Activated B cell treated with CpG ODN at 0.5 μM for 24 hours (primary cell): ENCODE measurements around the gene CXCR5. TPM values are rescaled to one million over a fixed set of nuclear protein-coding genes. Genes with fewer than 3 reads are reported as not detected.
A peak's percentile ranks its signal among the peaks of the same experiment; 100 is the strongest.

Source experiments
- ATAC-seq: fragments of 200-7000 bp; cut with Tn5 transposase; one replicate; pipeline ENCODE4 v1.10.0; 2021; ENCODE audit warnings: low read depth, mild to moderate bottlenecking, moderate library complexity
- CTCF ChIA-PET: fragments of 350-600 bp; sonication (Branson Sonifier 250); formaldehyde crosslinking; loops from one replicate; lab custom pipeline; 2021; ENCODE audit warnings: antibody characterized with exemption; lab: Charles Lee
- POLR2A ChIA-PET: fragments of 350-600 bp; sonication (Branson Sonifier 250); formaldehyde crosslinking; loops from one replicate; lab custom pipeline; 2021; ENCODE audit warnings: antibody characterized with exemption; lab: Charles Lee
- DNase-seq: peaks from one replicate; pipeline ENCODE4 v3.0.0; 2022
- H3K27ac Mint-ChIP-seq: one replicate; pipeline ENCODE4 v1.8.0; 2020; ENCODE audit warnings: mixed read lengths
- H3K27me3 Mint-ChIP-seq: one replicate; pipeline ENCODE4 v1.8.0; 2021; ENCODE audit warnings: mixed read lengths
- H3K36me3 Mint-ChIP-seq: one replicate; pipeline ENCODE4 v1.8.0; 2021; ENCODE audit warnings: low read depth, mixed read lengths
- H3K4me1 Mint-ChIP-seq: one replicate; pipeline ENCODE4 v1.8.0; 2021; ENCODE audit warnings: mixed read lengths
- H3K4me3 Mint-ChIP-seq: one replicate; pipeline ENCODE4 v1.8.0; 2020; ENCODE audit warnings: mild to moderate bottlenecking, mixed read lengths
- H3K9me3 Mint-ChIP-seq: one replicate; pipeline ENCODE4 v1.8.0; 2020; ENCODE audit warnings: mixed read lengths
- CTCF ChIP-seq: fragments of 200-600 bp; IDR thresholded peaks from one replicate; pipeline ENCODE4 v1.8.0; 2022; ENCODE audit warnings: antibody characterized with exemption, mild to moderate bottlenecking
- intact Hi-C: fragments of 100-400 bp; cut with micrococcal nuclease; formaldehyde crosslinking; loops from one replicate; pipeline ENCODE4 v1.15.1; 2024
- total RNA-seq: library from RNA; stranded (reverse); gene quantifications from 2 replicates; pipeline ENCODE4 v1.2.3, GENCODE V29; 2022

The CXCR5 gene
- total RNA-seq, 1 donor from 2014 or later, result 199 TPM

- no peak for TF ChIP-seq CTCF
- intact Hi-C loops, result loop anchor here (1.0 to 2.0 kb wide), 2 partner anchors 9 to 195 kb away; no protein-coding TSS in a partner anchor
- Mint-ChIP-seq H3K4me3 (peak overlapping the region; percentile 98), H3K4me1 (peaks cover 78% of the 10 kb centered on the region), H3K27me3 (no peaks in the 10 kb centered on the region), H3K27ac (peak overlapping the region; percentile 98), H3K9me3 (no peaks in the 10 kb centered on the region), H3K36me3 (peaks cover 76% of the 10 kb centered on the region)
- ChIA-PET CTCF (interaction anchor here (1.0 to 5.3 kb wide), 4 partner anchors 10 to 65 kb away, joined by 3 to 48 read pairs (median 6); no protein-coding TSS in a partner anchor), POLR2A (interaction anchor here (0.7 to 3.5 kb wide), 17 partner anchors 12 to 216 kb away, joined by 3 to 27 read pairs (median 4); partner anchors contain the start of genes BCL9L and DPAGT1)
- ATAC-seq, result no peak
- no peak for DNase-seq
Measured at GRCh38 chr11:118885831-118886565, 2.3 kb downstream of the CXCR5 start.

- no peaks in the 10 kb centered on the region for H3K27me3 Mint-ChIP-seq
- H3K27ac Mint-ChIP-seq, result peak overlapping the region; percentile 98
- peak; percentile 63 for DNase-seq
- H3K36me3 Mint-ChIP-seq, result peaks cover 81% of the 10 kb centered on the region
- POLR2A ChIA-PET, result interaction anchor here (0.6 to 3.5 kb wide), 13 partner anchors 11 to 215 kb away, joined by 3 to 20 read pairs (median 4); partner anchors contain the start of genes BCL9L and DPAGT1
- intact Hi-C loops, result loop anchor here (1.0 kb wide), 1 partner anchor 9 kb away; no protein-coding TSS in a partner anchor
- peaks cover 78% of the 10 kb centered on the region for H3K4me1 Mint-ChIP-seq
- TF ChIP-seq CTCF, result no peak
- CTCF ChIA-PET, result interaction anchor here (1.0 to 5.3 kb wide), 4 partner anchors 9 to 66 kb away, joined by 3 to 48 read pairs (median 6); no protein-coding TSS in a partner anchor
- ATAC-seq, result peak; percentile 40
- H3K9me3 Mint-ChIP-seq, result no peaks in the 10 kb centered on the region
- peak overlapping the region; percentile 98 for H3K4me3 Mint-ChIP-seq
Measured at GRCh38 chr11:118886681-118887111, 3.0 kb downstream of the CXCR5 start.

GRCh38 chr11:118887206-118887605 lies 3.5 kb downstream of the CXCR5 start:
- no peaks in the 10 kb centered on the region for H3K9me3 Mint-ChIP-seq
- CTCF ChIA-PET, result interaction anchor here (1.0 to 5.3 kb wide), 4 partner anchors 9 to 66 kb away, joined by 3 to 48 read pairs (median 6); no protein-coding TSS in a partner anchor

GRCh38 chr11:118888398-118888797 lies 4.7 kb downstream of the CXCR5 start:
- intact Hi-C loops, result no loop called here
- no peaks in the 10 kb centered on the region for H3K27me3 Mint-ChIP-seq
- no peak for TF ChIP-seq CTCF
- peak overlapping the region; percentile 98 for H3K4me3 Mint-ChIP-seq
- ATAC-seq (no peak), DNase-seq (no peak)
- H3K4me1 Mint-ChIP-seq, result peaks cover 81% of the 10 kb centered on the region
- peaks cover 97% of the 10 kb centered on the region for H3K36me3 Mint-ChIP-seq
- ChIA-PET POLR2A (interaction anchor here (1.0 kb wide), 1 partner anchor 9 kb away, joined by 3 read pairs; no protein-coding TSS in a partner anchor), CTCF (interaction anchor here (0.5 kb wide), 1 partner anchor 193 kb away, joined by 4 read pairs; no protein-coding TSS in a partner anchor)
- peak overlapping the region; percentile 98 for H3K27ac Mint-ChIP-seq
- H3K9me3 Mint-ChIP-seq, result no peaks in the 10 kb centered on the region

More at GRCh38 chr11:118887206-118887605, 3.5 kb downstream of the CXCR5 start:
- Mint-ChIP-seq H3K4me3 (peak overlapping the region; percentile 98), H3K4me1 (peaks cover 81% of the 10 kb centered on the region), H3K36me3 (peaks cover 86% of the 10 kb centered on the region), H3K27ac (peak overlapping the region; percentile 98), H3K27me3 (no peaks in the 10 kb centered on the region)
- TF ChIP-seq CTCF, result no peak
- DNase-seq, result no peak
- intact Hi-C loops, result no loop called here
- POLR2A ChIA-PET, result interaction anchor here (0.6 to 3.5 kb wide), 10 partner anchors 11 to 215 kb away, joined by 3 to 20 read pairs (median 6); partner anchors contain the start of genes BCL9L and DPAGT1
- no peak for ATAC-seq

GRCh38 chr11:118889797-118890196 lies 6.1 kb downstream of the CXCR5 start:
- H3K27me3 Mint-ChIP-seq, result no peaks in the 10 kb centered on the region
- peak overlapping the region; percentile 98 for H3K27ac Mint-ChIP-seq
- no peaks in the 10 kb centered on the region for H3K9me3 Mint-ChIP-seq
- no peak for TF ChIP-seq CTCF
- H3K4me3 Mint-ChIP-seq, result peak overlapping the region; percentile 98
- POLR2A ChIA-PET, result interaction anchor here (0.5 to 0.8 kb wide), 3 partner anchors 8 to 196 kb away, joined by 3 to 4 read pairs (median 3); no protein-coding TSS in a partner anchor
- ATAC-seq (no peak), DNase-seq (no peak)
- CTCF ChIA-PET, result no interaction called here
- H3K36me3 Mint-ChIP-seq, result peaks cover 97% of the 10 kb centered on the region
- intact Hi-C loops, result no loop called here
- peaks cover 92% of the 10 kb centered on the region for H3K4me1 Mint-ChIP-seq
